IMR-90 (cell line): ENCODE measurements around the gene CTRB1. TPM values are rescaled to one million over a fixed set of nuclear protein-coding genes. Genes with fewer than 3 reads are reported as not detected.

Experiments used
- ATAC-seq: fragments of 200-7000 bp; cut with Tn5 transposase; 2 replicates; pipeline ENCODE4 v1.9.1; 2020; ENCODE audit warnings: low read depth, mild to moderate bottlenecking, moderate library complexity
- BruUV-seq: library from RNA; stranded (reverse); fragments of 400-500 nt; replicated peaks from 2 replicates; lab custom pipeline; 2021; lab: Mats Ljungman, UMichigan
- CTCF ChIA-PET: fragments of 300-600 bp; formaldehyde crosslinking; extraction: SDS; loops from one replicate; lab custom pipeline; 2021; ENCODE audit warnings: antibody characterized with exemption; lab: Yijun Ruan, JAX
- POLR2A ChIA-PET: fragments of 300-600 bp; sonication (Branson Sonifier 250); formaldehyde crosslinking; loops from one replicate; lab custom pipeline; 2022; ENCODE audit warnings: antibody characterized with exemption; ENCODE audit not compliant: unreplicated experiment; lab: Charles Lee
- DNase-seq: peaks from one replicate; pipeline ENCODE4 v3.0.0; 2013
- H2AFZ ChIP-seq: replicated peaks from 2 replicates; pipeline ENCODE3; 2013; ENCODE audit warnings: low read length, mild to moderate bottlenecking; ENCODE audit not compliant: poor library complexity
- H2AK5ac ChIP-seq: 2 replicates; pipeline ENCODE4 v1.6.1; 2013; ENCODE audit warnings: low read depth, low read length, inconsistent platforms
- H2AK9ac ChIP-seq: replicated peaks from 2 replicates; pipeline ENCODE3; 2013; ENCODE audit warnings: mild to moderate bottlenecking, low read depth, low read length, moderate library complexity; ENCODE audit not compliant: poor library complexity
- H2BK120ac ChIP-seq: 2 replicates; pipeline ENCODE4 v1.6.1; 2013; ENCODE audit warnings: low read depth, low read length, inconsistent platforms
- H2BK15ac ChIP-seq: 3 replicates; pipeline ENCODE4 v1.6.1; 2013; ENCODE audit warnings: low read depth, low read length, inconsistent platforms
- H2BK20ac ChIP-seq: 2 replicates; pipeline ENCODE4 v1.6.1; 2013; ENCODE audit warnings: low read depth, mild to moderate bottlenecking, inconsistent platforms, low read length, moderate library complexity
- H2BK5ac ChIP-seq: 2 replicates; pipeline ENCODE4 v1.6.1; 2013; ENCODE audit warnings: mild to moderate bottlenecking, low read depth, low read length, inconsistent platforms; ENCODE audit not compliant: poor library complexity, severe bottlenecking
- H3K14ac ChIP-seq: replicated peaks from 2 replicates; pipeline ENCODE4 v1.6.1; 2013; ENCODE audit warnings: low read depth, low read length, inconsistent platforms
- H3K18ac ChIP-seq: 2 replicates; pipeline ENCODE4 v1.6.1; 2013; ENCODE audit warnings: low read depth, low read length, control low read depth
- H3K23ac ChIP-seq: 2 replicates; pipeline ENCODE4 v1.6.1; 2013; ENCODE audit warnings: low read depth, low read length, inconsistent platforms
- H3K27ac ChIP-seq: 2 replicates; pipeline ENCODE4 v1.5.1; 2013; ENCODE audit warnings: mild to moderate bottlenecking, control low read depth, low read length; ENCODE audit not compliant: insufficient read depth
- H3K27me3 ChIP-seq: 2 replicates; pipeline ENCODE4 v1.6.1; 2013; ENCODE audit warnings: low read length; ENCODE audit not compliant: control insufficient read depth, insufficient read depth
- H3K36me3 ChIP-seq: 2 replicates; pipeline ENCODE4 v1.6.1; 2013; ENCODE audit warnings: low read length, mixed read lengths; ENCODE audit not compliant: control insufficient read depth, insufficient read depth
- H3K4ac ChIP-seq: 2 replicates; pipeline ENCODE4 v1.6.1; 2013; ENCODE audit warnings: low read depth, low read length, inconsistent platforms
- H3K4me1 ChIP-seq: 2 replicates; pipeline ENCODE4 v1.6.1; 2013; ENCODE audit warnings: low read length, mixed read lengths; ENCODE audit not compliant: control insufficient read depth, insufficient read depth
- H3K4me2 ChIP-seq: 2 replicates; pipeline ENCODE4 v1.6.1; 2013; ENCODE audit warnings: low read depth, mild to moderate bottlenecking, control low read depth, low read length, moderate library complexity
- H3K4me3 ChIP-seq: 2 replicates; pipeline ENCODE4 v1.5.1; 2013; ENCODE audit warnings: low read depth, mild to moderate bottlenecking, control low read depth, low read length, moderate library complexity; ENCODE audit not compliant: insufficient read depth
- H3K56ac ChIP-seq: 2 replicates; pipeline ENCODE4 v1.6.1; 2013; ENCODE audit warnings: low read length, inconsistent platforms; ENCODE audit not compliant: insufficient read depth; ENCODE audit errors: extremely low read depth
- H3K79me1 ChIP-seq, 2 experiments: 2 replicates each; pipeline ENCODE4 v1.6.1; 2013; ENCODE audit warnings: low read length in 2 of 2, inconsistent platforms in 1 of 2, low read depth in 1 of 2
- H3K9ac ChIP-seq: 2 replicates; pipeline ENCODE4 v1.6.1; 2013; ENCODE audit warnings: low read depth, low read length, control low read depth
- H3K9me1 ChIP-seq: 2 replicates; pipeline ENCODE4 v1.6.1; 2013; ENCODE audit warnings: low read length, inconsistent platforms; ENCODE audit not compliant: insufficient read depth
- H3K9me3 ChIP-seq: 2 replicates; pipeline ENCODE4 v1.6.1; 2013; ENCODE audit warnings: low read length; ENCODE audit not compliant: control insufficient read depth, insufficient read depth
- H4K20me1 ChIP-seq: 2 replicates; pipeline ENCODE4 v1.6.1; 2013; ENCODE audit warnings: low read length, inconsistent platforms; ENCODE audit not compliant: insufficient read depth
- H4K5ac ChIP-seq: 2 replicates; pipeline ENCODE4 v1.6.1; 2013; ENCODE audit warnings: mild to moderate bottlenecking, low read depth, low read length, control low read depth
- H4K8ac ChIP-seq, 2 experiments: 2 replicates each; pipeline ENCODE4 v1.6.1; 2013; ENCODE audit warnings: low read depth in 2 of 2, low read length in 2 of 2, control low read depth in 1 of 2, inconsistent platforms in 1 of 2
- H4K91ac ChIP-seq: 2 replicates; pipeline ENCODE4 v1.6.1; 2013; ENCODE audit warnings: low read depth, low read length, inconsistent platforms; ENCODE audit not compliant: insufficient read depth
- BHLHE40 ChIP-seq: fragments of 150-350 bp; IDR thresholded peaks from 2 replicates; pipeline ENCODE4 v1.6.1; 2016; ENCODE audit warnings: mild to moderate bottlenecking, low read depth, low read length
- CEBPB ChIP-seq: IDR thresholded peaks from 2 replicates; pipeline ENCODE4 v1.6.1; 2012; ENCODE audit warnings: low read depth, low read length, improper control_type of control experiment
- CHD1 ChIP-seq: IDR thresholded peaks from 2 replicates; pipeline ENCODE4 v1.6.1; 2012; ENCODE audit warnings: low read depth, low read length, improper control_type of control experiment
- ELK1 ChIP-seq: fragments of 150-350 bp; IDR thresholded peaks from 2 replicates; pipeline ENCODE4 v1.6.1; 2016; ENCODE audit warnings: low read depth, mild to moderate bottlenecking, low read length, moderate library complexity, borderline replicate concordance
- FOS ChIP-seq: fragments of 150-350 bp; IDR thresholded peaks from 2 replicates; pipeline ENCODE4 v1.6.1; 2016; ENCODE audit warnings: low read depth, low read length
- MAFK ChIP-seq: IDR thresholded peaks from 2 replicates; pipeline ENCODE4 v1.6.1; 2012; ENCODE audit warnings: low read depth, low read length, improper control_type of control experiment
- MAZ ChIP-seq: IDR thresholded peaks from 2 replicates; pipeline ENCODE4 v1.6.1; 2012; ENCODE audit warnings: low read depth, mild to moderate bottlenecking, low read length, improper control_type of control experiment, moderate library complexity, borderline replicate concordance
- MXI1 ChIP-seq: IDR thresholded peaks from 2 replicates; pipeline ENCODE4 v1.6.1; 2012; ENCODE audit warnings: low read depth, mild to moderate bottlenecking, low read length, moderate library complexity, borderline replicate concordance
- NFE2L2 ChIP-seq: fragments of 150-350 bp; IDR thresholded peaks from 2 replicates; pipeline ENCODE4 v1.6.1; 2016; ENCODE audit warnings: low read depth, mild to moderate bottlenecking, low read length
- POLR2A ChIP-seq: IDR thresholded peaks from 2 replicates; pipeline ENCODE4 v1.6.1; 2012; ENCODE audit warnings: mild to moderate bottlenecking, low read depth, low read length
- RAD21 ChIP-seq: IDR thresholded peaks from 2 replicates; pipeline ENCODE4 v1.6.1; 2012; ENCODE audit warnings: low read length, improper control_type of control experiment
- RCOR1 ChIP-seq: IDR thresholded peaks from 2 replicates; pipeline ENCODE4 v1.6.1; 2012; ENCODE audit warnings: mild to moderate bottlenecking, low read length, improper control_type of control experiment; ENCODE audit not compliant: insufficient replicate concordance
- RFX5 ChIP-seq: IDR thresholded peaks from 2 replicates; pipeline ENCODE4 v1.8.0; 2012; ENCODE audit warnings: low read depth, mild to moderate bottlenecking, low read length, moderate library complexity
- SMC3 ChIP-seq: fragments of 150-350 bp; IDR thresholded peaks from 2 replicates; pipeline ENCODE4 v1.6.1; 2016; ENCODE audit warnings: low read depth, mild to moderate bottlenecking, antibody characterized with exemption, low read length, moderate library complexity
- USF2 ChIP-seq: fragments of 150-350 bp; IDR thresholded peaks from 2 replicates; pipeline ENCODE4 v1.6.1; 2017; ENCODE audit warnings: mild to moderate bottlenecking, antibody characterized with exemption, low read length, low read depth
- WGBS, 2 experiments: methylation state at CpG; one replicate each; pipeline versions ENCODE4 v1.1.5 to v1.1.7; 2013; ENCODE audit warnings: missing lambda C conversion rate in 2 of 2; ENCODE audit not compliant: insufficient read length in 1 of 2; ENCODE audit errors: extremely low coverage in 2 of 2; 5-methylcytosine and 5-hydroxymethylcytosine counted together
- dilution Hi-C: fragments of 300-500 bp; cut with HindIII; formaldehyde crosslinking; loops from one replicate; pipeline ENCODE4 v1.14.3; 2018; ENCODE audit warnings: low sequenced_read_pairs; ENCODE audit not compliant: unreplicated experiment
- in situ Hi-C: fragments of 300-500 bp; cut with MboI; formaldehyde crosslinking; loops from 3 replicates; pipeline ENCODE4 v1.14.3; 2019; ENCODE audit warnings: low sequenced_read_pairs, inconsistent platforms, mixed read lengths
- intact Hi-C: fragments of 100-400 bp; cut with micrococcal nuclease; formaldehyde crosslinking; loops from 2 replicates; pipeline ENCODE4 v1.10.0; 2022
- polyA plus RNA-seq, 3 experiments: library from polyadenylated mRNA; depleted of rRNA; stranded (reverse); fragments of >200 nt; gene quantifications; 2 replicates each; pipeline ENCODE4 v1.2.3, GENCODE V29; 2012; ENCODE audit warnings: low replicate concordance in 1 of 3
- total RNA-seq: library from RNA; depleted of rRNA; stranded (reverse); fragments of >200 nt; gene quantifications from 2 replicates; pipeline ENCODE4 v1.2.3, GENCODE V29; 2012
- TF ChIP-seq, protein P1 (sequence below): conservative IDR thresholded peaks from 2 replicates; pipeline ENCODE4 v1.5.1; 2012; ENCODE audit warnings: mild to moderate bottlenecking, low read depth, low read length, improper control_type of control experiment

The CTRB1 gene
- total and polyA plus RNA-seq, 2 of the 4 experiments (the other 2 are of a cell fraction) = not detected

GRCh38 chr16:75198135-75198600 is 20.6 kb upstream of the CTRB1 start:
- Histone ChIP-seq H2AFZ (peak overlapping the region; percentile 86), H3K14ac (peak overlapping the region; percentile 57; the same call in 1 of the 2 replicates), H3K4me1 (peaks cover 5% of the 10 kb centered on the region; the same call in 1 of the 2 replicates), H2BK20ac (no peak overlapping the region), H2AK5ac (no peak overlapping the region), H2AK9ac (peak overlapping the region; percentile 7), H4K91ac (no peak overlapping the region; the same call in 1 of the 2 replicates), H3K36me3 (no peaks in the 10 kb centered on the region), H3K79me1 (no peaks in the 10 kb centered on the region), H2BK120ac (0 out of 2 replicates have a peak overlapping the region, but pooled peaks have one; percentile 48), H3K18ac (no peak overlapping the region), H3K27me3 (peaks cover 10% of the 10 kb centered on the region; the same call in 1 of the 2 replicates), H3K9me1 (no peaks in the 10 kb centered on the region), H3K56ac (no peak overlapping the region), H4K20me1 (no peaks in the 10 kb centered on the region), H3K23ac (no peak overlapping the region), H3K9me3 (no peaks in the 10 kb centered on the region), H3K4me2 (peak overlapping the region; percentile 27), H4K8ac (peak overlapping the region in 1 of 2 experiments; percentile 38; a peak in 1 of 4 replicates), H3K4me3 (no peak overlapping the region), H4K5ac (no peak overlapping the region; the same call in 1 of the 2 replicates), H3K9ac (peak overlapping the region; percentile 17; the same call in 1 of the 2 replicates), H3K4ac (no peak overlapping the region), H2BK5ac (no peak overlapping the region), H3K27ac (no peak overlapping the region), H2BK15ac (no peak overlapping the region)
- in situ Hi-C loops (no loop called here), dilution Hi-C loops (no loop called here), intact Hi-C loops (loop anchor here (2.0 to 10.0 kb wide), 2 partner anchors 199 to 427 kb away; partner anchors contain the start of genes ADAT1 and ZNRF1)
- TF ChIP-seq POLR2A (no peak), NFE2L2 (no peak), RAD21 (no peak), RCOR1 (no peak), MAZ (no peak), CHD1 (no peak), MAFK (no peak), MXI1 (no peak), BHLHE40 (no peak), CEBPB (no peak), FOS (no peak), USF2 (no peak), SMC3 (no peak), ELK1 (no peak), RFX5 (no peak)
- TF ChIP-seq, protein P1, sequence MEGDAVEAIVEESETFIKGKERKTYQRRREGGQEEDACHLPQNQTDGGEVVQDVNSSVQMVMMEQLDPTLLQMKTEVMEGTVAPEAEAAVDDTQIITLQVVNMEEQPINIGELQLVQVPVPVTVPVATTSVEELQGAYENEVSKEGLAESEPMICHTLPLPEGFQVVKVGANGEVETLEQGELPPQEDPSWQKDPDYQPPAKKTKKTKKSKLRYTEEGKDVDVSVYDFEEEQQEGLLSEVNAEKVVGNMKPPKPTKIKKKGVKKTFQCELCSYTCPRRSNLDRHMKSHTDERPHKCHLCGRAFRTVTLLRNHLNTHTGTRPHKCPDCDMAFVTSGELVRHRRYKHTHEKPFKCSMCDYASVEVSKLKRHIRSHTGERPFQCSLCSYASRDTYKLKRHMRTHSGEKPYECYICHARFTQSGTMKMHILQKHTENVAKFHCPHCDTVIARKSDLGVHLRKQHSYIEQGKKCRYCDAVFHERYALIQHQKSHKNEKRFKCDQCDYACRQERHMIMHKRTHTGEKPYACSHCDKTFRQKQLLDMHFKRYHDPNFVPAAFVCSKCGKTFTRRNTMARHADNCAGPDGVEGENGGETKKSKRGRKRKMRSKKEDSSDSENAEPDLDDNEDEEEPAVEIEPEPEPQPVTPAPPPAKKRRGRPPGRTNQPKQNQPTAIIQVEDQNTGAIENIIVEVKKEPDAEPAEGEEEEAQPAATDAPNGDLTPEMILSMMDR = no peak
- 14% methylated on average over 7 of the region's 18 CpGs; no CpG with 5 or more reads in 1 of the 2 experiments for WGBS, 2 experiments
- ATAC-seq (peak; percentile 80), DNase-seq (peak; percentile 53)
- POLR2A ChIA-PET = no interaction called here
- BruUV-seq = no TSS peak
- CTCF ChIA-PET = interaction anchor here (0.6 to 2.4 kb wide), 3 partner anchors 204 to 686 kb away, joined by 3 to 12 read pairs (median 6); no protein-coding TSS in a partner anchor
